GM10248 (cell line): ENCODE results near the gene HDAC6.
A peak's percentile ranks its signal among the peaks of the same experiment; 100 is the strongest.

Experiments used
- CTCF ChIA-PET: fragments of 300-600 bp; sonication (Branson Sonifier 250); formaldehyde crosslinking; extraction: SDS; loops from one replicate; lab custom pipeline; 2021; ENCODE audit warnings: antibody characterized with exemption; lab: Yijun Ruan, JAX
- POLR2A ChIA-PET: fragments of 350-650 bp; sonication (Branson Sonifier 250); formaldehyde crosslinking; extraction: SDS; loops from one replicate; lab custom pipeline; 2020; ENCODE audit warnings: antibody characterized with exemption; lab: Yijun Ruan, JAX
- DNase-seq: peaks from one replicate; pipeline ENCODE4 v3.0.0; 2012; ENCODE audit errors: extremely low spot score
- CTCF ChIP-seq: IDR thresholded peaks from 2 replicates; pipeline ENCODE4 v1.5.1; 2012; ENCODE audit warnings: mild to moderate bottlenecking, low read depth; ENCODE audit errors: extremely low read depth, missing control alignments, control extremely low read depth

HDAC6 gene

GRCh38 chrX:48794340-48794910, 7.4 kb upstream of the HDAC6 start:
- TF ChIP-seq CTCF: no peak
- ChIA-PET CTCF (no interaction called here), POLR2A (no interaction called here)
- no peak for DNase-seq

- POLR2A ChIA-PET: no interaction called here
- no peak for DNase-seq
- no peak for TF ChIP-seq CTCF
- CTCF ChIA-PET: no interaction called here
These were observed 6.9 kb upstream of the HDAC6 start for GRCh38 chrX:48794911-48795515.

- ChIA-PET POLR2A (no interaction called here), CTCF (interaction anchor here (0.9 to 1.0 kb wide), 2 partner anchors 23 to 98 kb away, joined by 3 to 4 read pairs; no protein-coding TSS in a partner anchor)
- DNase-seq: no peak
- no peak for TF ChIP-seq CTCF
These were observed 3.5 kb upstream of the HDAC6 start for GRCh38 chrX:48798318-48798717.

GRCh38 chrX:48800574-48801279, 1.1 kb upstream of the HDAC6 start:
- POLR2A ChIA-PET: no interaction called here
- TF ChIP-seq CTCF: no peak
- CTCF ChIA-PET: no interaction called here
- no peak for DNase-seq

GRCh38 chrX:48802089-48802904, 430 bp downstream of the HDAC6 start:
- CTCF ChIA-PET: no interaction called here
- POLR2A ChIA-PET: interaction anchor here (0.6 to 0.7 kb wide), 2 partner anchors 44 to 110 kb away, joined by 3 read pairs; no protein-coding TSS in a partner anchor
- DNase-seq: peak; percentile 71
- TF ChIP-seq CTCF: no peak

- ChIA-PET POLR2A (no interaction called here), CTCF (no interaction called here)
- no peak for TF ChIP-seq CTCF
- DNase-seq: no peak
These were observed 986 bp downstream of the HDAC6 start for GRCh38 chrX:48802905-48803200.
